Measurements from ENCODE around the gene C2CD2L.
"Not testable (repeated sequence)": the region's sequence is repeated elsewhere in the genome, so short reads cannot be mapped to it uniquely, and the experiment has no call there.

Gene C2CD2L

GRCh38 chr11:119139276-119139675 is 32.1 kb downstream of the C2CD2L start:
- DNase-seq; in situ Hi-C loops (cut with HindIII; ENCODE audit: low pct_ligation_motif_present, low pct_unique_long_range_greater_than_20kb, low sequenced_read_pairs): not testable (repeated sequence)

GRCh38 chr11:119144825-119145486 is 37.8 kb downstream of the C2CD2L start:
- peak; percentile 70 for DNase-seq
- in situ Hi-C loops (cut with HindIII; ENCODE audit: low pct_ligation_motif_present, low pct_unique_long_range_greater_than_20kb, low sequenced_read_pairs) = no loop called here

- in situ Hi-C loops (cut with HindIII; ENCODE audit: low pct_ligation_motif_present, low pct_unique_long_range_greater_than_20kb, low sequenced_read_pairs) = no loop called here
- DNase-seq = no peak
Measured at GRCh38 chr11:119145551-119145950, 38.4 kb downstream of the C2CD2L start.

GRCh38 chr11:119147604-119148333 is 40.6 kb downstream of the C2CD2L start:
- DNase-seq = no peak
- in situ Hi-C loops (cut with HindIII; ENCODE audit: low pct_ligation_motif_present, low pct_unique_long_range_greater_than_20kb, low sequenced_read_pairs) = no loop called here

GRCh38 chr11:119148720-119149017 is 41.5 kb downstream of the C2CD2L start:
- in situ Hi-C loops (cut with HindIII; ENCODE audit: low pct_ligation_motif_present, low pct_unique_long_range_greater_than_20kb, low sequenced_read_pairs) = no loop called here
- DNase-seq = no peak

- DNase-seq = no peak
- in situ Hi-C loops (cut with HindIII; ENCODE audit: low pct_ligation_motif_present, low pct_unique_long_range_greater_than_20kb, low sequenced_read_pairs) = no loop called here
Measured at GRCh38 chr11:119149018-119149785, 42.1 kb downstream of the C2CD2L start, which contains the start of gene ABCG4. TSS of gene ABCG4 (plus strand) at chr11:119149052. CDS start at chr11:119149966, 914 bp downstream.

- no peak for DNase-seq
- in situ Hi-C loops (cut with HindIII; ENCODE audit: low pct_ligation_motif_present, low pct_unique_long_range_greater_than_20kb, low sequenced_read_pairs) = no loop called here
Measured at GRCh38 chr11:119149786-119150275, 42.7 kb downstream of the C2CD2L start.

- no peak for DNase-seq
- in situ Hi-C loops (cut with HindIII; ENCODE audit: low pct_ligation_motif_present, low pct_unique_long_range_greater_than_20kb, low sequenced_read_pairs) = no loop called here
Measured at GRCh38 chr11:119152043-119152442, 44.9 kb downstream of the C2CD2L start.

- in situ Hi-C loops (cut with HindIII; ENCODE audit: low pct_ligation_motif_present, low pct_unique_long_range_greater_than_20kb, low sequenced_read_pairs) = no loop called here
- DNase-seq = no peak
Measured at GRCh38 chr11:119152604-119153003, 45.5 kb downstream of the C2CD2L start.

GRCh38 chr11:119153049-119153818 is 46.1 kb downstream of the C2CD2L start:
- in situ Hi-C loops (cut with HindIII; ENCODE audit: low pct_ligation_motif_present, low pct_unique_long_range_greater_than_20kb, low sequenced_read_pairs) = no loop called here
- DNase-seq = no peak

- DNase-seq = no peak
- in situ Hi-C loops (cut with HindIII; ENCODE audit: low pct_ligation_motif_present, low pct_unique_long_range_greater_than_20kb, low sequenced_read_pairs) = no loop called here
Measured at GRCh38 chr11:119154178-119154577, 47.0 kb downstream of the C2CD2L start.

- DNase-seq = peak; percentile 22
Measured at GRCh38 chr11:119155733-119156492, 48.8 kb downstream of the C2CD2L start.

GRCh38 chr11:119156496-119156895 is 49.4 kb downstream of the C2CD2L start:
- in situ Hi-C loops (cut with HindIII; ENCODE audit: low pct_ligation_motif_present, low pct_unique_long_range_greater_than_20kb, low sequenced_read_pairs) = no loop called here
- DNase-seq = no peak

More at GRCh38 chr11:119155733-119156492, 48.8 kb downstream of the C2CD2L start:
- in situ Hi-C loops (cut with HindIII; ENCODE audit: low pct_ligation_motif_present, low pct_unique_long_range_greater_than_20kb, low sequenced_read_pairs) = no loop called here

- no peak for DNase-seq
Measured at GRCh38 chr11:119157063-119157462, 49.9 kb downstream of the C2CD2L start.

GRCh38 chr11:119158467-119158866 is 51.3 kb downstream of the C2CD2L start:
- no peak for DNase-seq
- in situ Hi-C loops (cut with HindIII; ENCODE audit: low pct_ligation_motif_present, low pct_unique_long_range_greater_than_20kb, low sequenced_read_pairs) = no loop called here

More at GRCh38 chr11:119157063-119157462, 49.9 kb downstream of the C2CD2L start:
- in situ Hi-C loops (cut with HindIII; ENCODE audit: low pct_ligation_motif_present, low pct_unique_long_range_greater_than_20kb, low sequenced_read_pairs) = no loop called here

GRCh38 chr11:119160151-119160550 is 53.0 kb downstream of the C2CD2L start:
- in situ Hi-C loops (cut with HindIII; ENCODE audit: low pct_ligation_motif_present, low pct_unique_long_range_greater_than_20kb, low sequenced_read_pairs) = no loop called here
- no peak for DNase-seq

GRCh38 chr11:119161871-119162270 is 54.7 kb downstream of the C2CD2L start:
- in situ Hi-C loops (cut with HindIII; ENCODE audit: low pct_ligation_motif_present, low pct_unique_long_range_greater_than_20kb, low sequenced_read_pairs) = no loop called here
- DNase-seq = no peak
